Activated B cell treated with CpG ODN at 0.5 μM for 24 hours (primary cell): ENCODE results near the gene SEMA5B. TPM values are rescaled to one million over a fixed set of nuclear protein-coding genes. Genes with fewer than 3 reads are reported as not detected.

Experiments used
- ATAC-seq: fragments of 200-7000 bp; cut with Tn5 transposase; one replicate; pipeline ENCODE4 v1.10.0; 2021; ENCODE audit warnings: low read depth, mild to moderate bottlenecking, moderate library complexity
- CTCF ChIA-PET: fragments of 350-600 bp; sonication (Branson Sonifier 250); formaldehyde crosslinking; loops from one replicate; lab custom pipeline; 2021; ENCODE audit warnings: antibody characterized with exemption; lab: Charles Lee
- POLR2A ChIA-PET: fragments of 350-600 bp; sonication (Branson Sonifier 250); formaldehyde crosslinking; loops from one replicate; lab custom pipeline; 2021; ENCODE audit warnings: antibody characterized with exemption; lab: Charles Lee
- DNase-seq: peaks from one replicate; pipeline ENCODE4 v3.0.0; 2022
- H3K27ac Mint-ChIP-seq: one replicate; pipeline ENCODE4 v1.8.0; 2020; ENCODE audit warnings: mixed read lengths
- H3K27me3 Mint-ChIP-seq: one replicate; pipeline ENCODE4 v1.8.0; 2021; ENCODE audit warnings: mixed read lengths
- H3K36me3 Mint-ChIP-seq: one replicate; pipeline ENCODE4 v1.8.0; 2021; ENCODE audit warnings: low read depth, mixed read lengths
- H3K4me1 Mint-ChIP-seq: one replicate; pipeline ENCODE4 v1.8.0; 2021; ENCODE audit warnings: mixed read lengths
- H3K4me3 Mint-ChIP-seq: one replicate; pipeline ENCODE4 v1.8.0; 2020; ENCODE audit warnings: mild to moderate bottlenecking, mixed read lengths
- H3K9me3 Mint-ChIP-seq: one replicate; pipeline ENCODE4 v1.8.0; 2020; ENCODE audit warnings: mixed read lengths
- intact Hi-C: fragments of 100-400 bp; cut with micrococcal nuclease; formaldehyde crosslinking; loops from one replicate; pipeline ENCODE4 v1.15.1; 2024
- total RNA-seq: library from RNA; stranded (reverse); gene quantifications from 2 replicates; pipeline ENCODE4 v1.2.3, GENCODE V29; 2022
- TF ChIP-seq, protein P1 (sequence below): fragments of 200-600 bp; IDR thresholded peaks from one replicate; pipeline ENCODE4 v1.8.0; 2022; ENCODE audit warnings: antibody characterized with exemption, mild to moderate bottlenecking

Gene SEMA5B
- total RNA-seq, 1 donor from 2014 or later = 1.6 TPM

DNA sequence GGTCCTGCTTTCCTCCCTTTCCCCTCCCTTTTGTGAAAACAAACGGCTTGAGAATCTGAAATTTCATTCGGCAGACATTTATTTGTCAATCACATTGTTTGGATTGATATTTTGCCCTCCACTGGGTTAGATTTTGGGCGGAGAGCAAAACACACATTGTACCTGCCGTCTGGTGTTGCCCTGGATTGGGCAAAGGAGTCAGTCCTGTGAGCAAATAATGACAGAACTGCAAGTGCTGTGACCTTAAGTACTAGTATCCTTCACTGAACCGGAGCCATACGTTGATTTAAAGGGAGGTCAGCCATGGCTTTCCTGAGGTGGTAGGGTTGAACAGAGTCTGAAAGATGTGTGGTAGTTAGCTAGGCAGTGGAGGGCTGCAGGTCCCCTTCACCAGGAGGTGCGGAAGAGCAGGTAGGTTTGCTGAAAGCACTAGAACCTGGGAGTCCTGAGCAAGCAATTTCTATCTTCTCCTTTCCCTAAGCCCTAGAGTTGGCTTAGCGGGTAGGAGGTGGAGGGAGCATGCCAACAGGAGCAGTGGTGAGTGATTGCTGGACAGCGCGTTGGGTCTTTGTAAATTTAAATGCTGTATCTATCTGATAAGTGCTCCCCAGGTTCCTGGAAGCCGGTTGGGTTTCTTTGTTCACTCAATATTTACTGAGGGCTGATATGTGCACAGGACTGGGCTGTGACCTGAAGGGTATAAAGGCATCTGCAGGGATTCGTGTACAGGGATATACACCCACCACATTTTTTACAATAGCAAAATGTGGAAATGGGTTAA, 41.2 kb upstream of the SEMA5B start:
- H3K4me1 Mint-ChIP-seq = peaks cover 18% of the 10 kb centered on the region
- H3K27me3 Mint-ChIP-seq = peaks cover 2% of the 10 kb centered on the region
- DNase-seq (no peak), ATAC-seq (no peak)
- TF ChIP-seq, protein P1, sequence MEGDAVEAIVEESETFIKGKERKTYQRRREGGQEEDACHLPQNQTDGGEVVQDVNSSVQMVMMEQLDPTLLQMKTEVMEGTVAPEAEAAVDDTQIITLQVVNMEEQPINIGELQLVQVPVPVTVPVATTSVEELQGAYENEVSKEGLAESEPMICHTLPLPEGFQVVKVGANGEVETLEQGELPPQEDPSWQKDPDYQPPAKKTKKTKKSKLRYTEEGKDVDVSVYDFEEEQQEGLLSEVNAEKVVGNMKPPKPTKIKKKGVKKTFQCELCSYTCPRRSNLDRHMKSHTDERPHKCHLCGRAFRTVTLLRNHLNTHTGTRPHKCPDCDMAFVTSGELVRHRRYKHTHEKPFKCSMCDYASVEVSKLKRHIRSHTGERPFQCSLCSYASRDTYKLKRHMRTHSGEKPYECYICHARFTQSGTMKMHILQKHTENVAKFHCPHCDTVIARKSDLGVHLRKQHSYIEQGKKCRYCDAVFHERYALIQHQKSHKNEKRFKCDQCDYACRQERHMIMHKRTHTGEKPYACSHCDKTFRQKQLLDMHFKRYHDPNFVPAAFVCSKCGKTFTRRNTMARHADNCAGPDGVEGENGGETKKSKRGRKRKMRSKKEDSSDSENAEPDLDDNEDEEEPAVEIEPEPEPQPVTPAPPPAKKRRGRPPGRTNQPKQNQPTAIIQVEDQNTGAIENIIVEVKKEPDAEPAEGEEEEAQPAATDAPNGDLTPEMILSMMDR = no peak
- H3K4me3 Mint-ChIP-seq = peak overlapping the region; percentile 15
- ChIA-PET CTCF (no interaction called here), POLR2A (no interaction called here)
- no peaks in the 10 kb centered on the region for H3K36me3 Mint-ChIP-seq
- intact Hi-C loops = loop anchor here (5.0 kb wide), 1 partner anchor 134 kb away; the partner anchor contains the start of gene SEC22A
- H3K27ac Mint-ChIP-seq = no peak overlapping the region
- no peaks in the 10 kb centered on the region for H3K9me3 Mint-ChIP-seq

GRCh38 chr3:123067689-123068600, 40.4 kb upstream of the SEMA5B start:
- no peaks in the 10 kb centered on the region for H3K9me3 Mint-ChIP-seq

DNA sequence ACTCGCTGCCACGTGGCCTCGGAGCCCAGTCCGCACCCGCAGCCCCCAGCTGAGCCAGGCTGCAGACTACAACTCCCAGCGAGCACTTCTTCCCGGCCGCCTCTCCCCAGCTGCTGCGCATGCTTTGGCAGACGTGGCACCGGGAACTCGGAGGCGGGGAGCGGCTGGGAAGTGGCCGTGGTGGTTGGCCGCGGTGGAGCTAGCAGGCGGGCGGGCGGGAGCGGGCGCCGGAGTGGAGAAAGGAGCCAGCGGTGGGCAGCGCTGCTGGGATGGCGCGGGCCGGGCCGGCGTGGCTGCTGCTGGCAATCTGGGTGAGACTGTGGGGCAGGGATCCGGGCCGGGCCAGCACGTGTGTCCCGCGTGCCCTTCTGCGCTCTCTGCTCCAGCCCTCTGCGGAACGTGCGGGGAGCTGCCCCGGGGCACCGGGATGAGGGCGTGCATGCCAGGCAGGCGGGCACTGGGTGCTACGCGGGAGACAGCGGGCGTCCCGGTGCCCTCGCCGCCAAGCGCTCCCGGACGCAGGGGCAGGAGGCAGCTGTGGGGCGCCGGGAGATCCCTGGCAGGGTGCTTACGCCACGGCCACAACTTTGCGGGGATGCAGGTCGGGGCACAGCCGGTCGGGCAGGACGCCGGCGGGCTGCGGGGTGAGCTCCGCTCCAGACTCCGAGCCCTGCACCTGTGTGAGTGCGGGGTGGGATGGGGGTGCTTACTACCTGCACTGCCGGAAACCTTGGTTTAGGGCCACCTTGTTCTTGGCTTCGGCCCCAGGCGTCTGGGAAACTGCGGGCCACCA, 39.5 kb upstream of the SEMA5B start, which contains the start of gene PDIA5:
TSS of gene PDIA5 (plus strand) at position 130 of the 793 bp plus-strand sequence. CDS start at position 270, 140 bp downstream.
- Mint-ChIP-seq H3K27me3 (peaks cover 5% of the 10 kb centered on the region), H3K36me3 (no peaks in the 10 kb centered on the region), H3K4me3 (peak within 1 kb of the TSS; percentile 85), H3K4me1 (peaks cover 17% of the 10 kb centered on the region), H3K27ac (peak within 1 kb of the TSS; percentile 57), H3K9me3 (no peaks in the 10 kb centered on the region)
- CTCF ChIA-PET = interaction anchor here (1.3 kb wide), 1 partner anchor 9 kb away, joined by 3 read pairs; no protein-coding TSS in a partner anchor
- POLR2A ChIA-PET = interaction anchor here (0.5 to 0.9 kb wide), 3 partner anchors 274 to 1411 kb away, joined by 3 to 5 read pairs (median 3); partner anchors contain the start of gene HSPBAP1
- peak; percentile 53 for DNase-seq
- intact Hi-C loops = loop anchor here (2.0 to 5.0 kb wide), 2 partner anchors 14 to 135 kb away; partner anchors contain the start of gene SEC22A
- peak; percentile 81 for ATAC-seq
- TF ChIP-seq, protein P1 = no peak

More at GRCh38 chr3:123067689-123068600, 40.4 kb upstream of the SEMA5B start:
- peak; percentile 49 for ATAC-seq
- peaks cover 18% of the 10 kb centered on the region for H3K4me1 Mint-ChIP-seq
- ChIA-PET CTCF (interaction anchor here (1.3 kb wide), 1 partner anchor 8 kb away, joined by 3 read pairs; no protein-coding TSS in a partner anchor), POLR2A (interaction anchor here (0.5 to 0.9 kb wide), 2 partner anchors 274 to 1412 kb away, joined by 3 read pairs; partner anchors contain the start of gene HSPBAP1)
- no peaks in the 10 kb centered on the region for H3K36me3 Mint-ChIP-seq
- intact Hi-C loops = loop anchor here (2.0 to 5.0 kb wide), 2 partner anchors 13 to 134 kb away; partner anchors contain the start of gene SEC22A
- peaks cover 2% of the 10 kb centered on the region for H3K27me3 Mint-ChIP-seq
- TF ChIP-seq, protein P1 = no peak
- peak overlapping the region; percentile 85 for H3K4me3 Mint-ChIP-seq
- no peak for DNase-seq
- no peak overlapping the region for H3K27ac Mint-ChIP-seq

GRCh38 chr3:123066599-123066895, 39.0 kb upstream of the SEMA5B start:
- intact Hi-C loops = loop anchor here (2.0 to 5.0 kb wide), 2 partner anchors 14 to 136 kb away; partner anchors contain the start of gene SEC22A
- no peak for DNase-seq
- ChIA-PET POLR2A (interaction anchor here (0.7 kb wide), 1 partner anchor 498 kb away, joined by 5 read pairs; no protein-coding TSS in a partner anchor), CTCF (no interaction called here)
- TF ChIP-seq, protein P1 = no peak
- Mint-ChIP-seq H3K4me1 (peaks cover 17% of the 10 kb centered on the region), H3K27me3 (peaks cover 8% of the 10 kb centered on the region), H3K27ac (peak overlapping the region; percentile 57), H3K4me3 (peak overlapping the region; percentile 85), H3K9me3 (no peaks in the 10 kb centered on the region), H3K36me3 (no peaks in the 10 kb centered on the region)
- ATAC-seq = no peak
